HepG2 (cell line): ENCODE data around the gene IL3RA. TPM values are rescaled to one million over a fixed set of nuclear protein-coding genes. Genes with fewer than 3 reads are reported as not detected.

ENCODE experiments used
- AGO2 ChIP-seq: fragments of 200-400 bp; formaldehyde crosslinking; optimal IDR thresholded peaks from 2 replicates; pipeline ENCODE3; 2017; ENCODE audit warnings: mild to moderate bottlenecking, low read depth, low read length, moderate library complexity
- FOXK1 ChIP-seq: sonication (generic); formaldehyde crosslinking; IDR thresholded peaks from 2 replicates; pipeline ENCODE4 v1.4.0; 2020; ENCODE audit warnings: low read depth, missing genetic modification reagents, borderline replicate concordance
- SNAI1 ChIP-seq: sonication (generic); formaldehyde crosslinking; IDR thresholded peaks from 2 replicates; pipeline ENCODE4 v1.5.0; 2020; ENCODE audit warnings: mild to moderate bottlenecking, missing genetic modification reagents, borderline replicate concordance
- SOX13 ChIP-seq, 3 experiments: fragments of 450-650 bp in 1 of 3; sonication (generic) in 1 of 3; formaldehyde crosslinking in 1 of 3; IDR thresholded peaks in 2 of 3; conservative IDR thresholded peaks in 1 of 3; 2 replicates each; pipeline versions ENCODE4 v1.5.0 to v1.6.1; 2016 to 2020; ENCODE audit warnings: antibody characterized with exemption in 1 of 3, mild to moderate bottlenecking in 1 of 3, missing compliant biosample characterization in 1 of 3, missing genetic modification reagents in 1 of 3, moderate library complexity in 1 of 3
- TOE1 ChIP-seq: sonication (generic); formaldehyde crosslinking; IDR thresholded peaks from 2 replicates; pipeline ENCODE4 v1.4.0; 2020; ENCODE audit warnings: mild to moderate bottlenecking, missing genetic modification reagents
- ZBTB21 ChIP-seq: sonication (generic); formaldehyde crosslinking; IDR thresholded peaks from 2 replicates; pipeline ENCODE4 v1.4.0; 2020; ENCODE audit warnings: missing genetic modification reagents
- ZNF24 ChIP-seq: fragments of 450-650 bp; IDR thresholded peaks from 2 replicates; pipeline ENCODE4 v1.6.1; 2017; ENCODE audit warnings: antibody characterized with exemption, mild to moderate bottlenecking
- ZNF30 ChIP-seq: sonication (generic); formaldehyde crosslinking; IDR thresholded peaks from 2 replicates; pipeline ENCODE4 v1.5.0; 2020; ENCODE audit warnings: mild to moderate bottlenecking, missing genetic modification reagents
- ZNF326 ChIP-seq: sonication (generic); formaldehyde crosslinking; IDR thresholded peaks from 2 replicates; pipeline ENCODE4 v1.4.0; 2020; ENCODE audit warnings: missing genetic modification reagents, borderline replicate concordance
- ZNF382 ChIP-seq: sonication (generic); formaldehyde crosslinking; IDR thresholded peaks from 2 replicates; pipeline ENCODE4 v1.5.0; 2020; ENCODE audit warnings: missing genetic modification reagents, mild to moderate bottlenecking, borderline replicate concordance
- ZNF574 ChIP-seq: sonication (generic); formaldehyde crosslinking; IDR thresholded peaks from 2 replicates; pipeline ENCODE4 v1.4.0; 2020; ENCODE audit warnings: missing genetic modification reagents
- ZNF589 ChIP-seq: sonication (generic); formaldehyde crosslinking; conservative IDR thresholded peaks from 2 replicates; pipeline ENCODE4 v1.8.0; 2022; ENCODE audit warnings: mild to moderate bottlenecking, moderate library complexity, missing genetic modification reagents
- ZNF781 ChIP-seq: sonication (generic); formaldehyde crosslinking; IDR thresholded peaks from 2 replicates; pipeline ENCODE4 v1.5.1; 2020; ENCODE audit warnings: borderline replicate concordance, mild to moderate bottlenecking, missing genetic modification reagents; ENCODE audit errors: not compliant biosample characterization
- polyA plus RNA-seq, 8 experiments: library from polyadenylated mRNA; depleted of rRNA in 3 of 8; stranded (reverse) in 7 of 8; unstranded in 1 of 8; fragments of >200 nt; fragmentation: Illumina TruSeq in 4 of 8; extraction: Trizol in 4 of 8; gene quantifications; 2 replicates each; pipeline versions ENCODE4 v1.2.1 to v1.2.3, GENCODE V29; 2011 to 2016; ENCODE audit warnings: low read depth in 4 of 8, missing spikeins in 1 of 8, mixed read lengths in 1 of 8; ENCODE audit not compliant: insufficient read depth in 1 of 8
- total RNA-seq, 5 experiments: library from RNA; depleted of rRNA; stranded (reverse); fragments of >200 nt; fragmentation: Illumina TruSeq; extraction: Trizol; gene quantifications; 2 replicates each; pipeline ENCODE4 v1.2.3, GENCODE V29; 2016; ENCODE audit warnings: low read depth in 1 of 5
- TF ChIP-seq, protein P1 (sequence below): sonication (generic); formaldehyde crosslinking; IDR thresholded peaks from one replicate; pipeline ENCODE4 v1.5.1; 2020; ENCODE audit warnings: mild to moderate bottlenecking, missing genetic modification reagents; ENCODE audit errors: not compliant biosample characterization
- TF ChIP-seq, protein P2 (sequence below): fragments of 450-650 bp; IDR thresholded peaks from 2 replicates; pipeline ENCODE4 v1.6.1; 2016

Gene IL3RA
- total and polyA plus RNA-seq, 2 of the 13 experiments (the other 11 are each of a cell fraction or from before 2014, with no cell fraction given): not detected

GRCh38 chrX:1392376-1393068, 55.9 kb downstream of the IL3RA start (continued):
- TF ChIP-seq, protein P1, sequence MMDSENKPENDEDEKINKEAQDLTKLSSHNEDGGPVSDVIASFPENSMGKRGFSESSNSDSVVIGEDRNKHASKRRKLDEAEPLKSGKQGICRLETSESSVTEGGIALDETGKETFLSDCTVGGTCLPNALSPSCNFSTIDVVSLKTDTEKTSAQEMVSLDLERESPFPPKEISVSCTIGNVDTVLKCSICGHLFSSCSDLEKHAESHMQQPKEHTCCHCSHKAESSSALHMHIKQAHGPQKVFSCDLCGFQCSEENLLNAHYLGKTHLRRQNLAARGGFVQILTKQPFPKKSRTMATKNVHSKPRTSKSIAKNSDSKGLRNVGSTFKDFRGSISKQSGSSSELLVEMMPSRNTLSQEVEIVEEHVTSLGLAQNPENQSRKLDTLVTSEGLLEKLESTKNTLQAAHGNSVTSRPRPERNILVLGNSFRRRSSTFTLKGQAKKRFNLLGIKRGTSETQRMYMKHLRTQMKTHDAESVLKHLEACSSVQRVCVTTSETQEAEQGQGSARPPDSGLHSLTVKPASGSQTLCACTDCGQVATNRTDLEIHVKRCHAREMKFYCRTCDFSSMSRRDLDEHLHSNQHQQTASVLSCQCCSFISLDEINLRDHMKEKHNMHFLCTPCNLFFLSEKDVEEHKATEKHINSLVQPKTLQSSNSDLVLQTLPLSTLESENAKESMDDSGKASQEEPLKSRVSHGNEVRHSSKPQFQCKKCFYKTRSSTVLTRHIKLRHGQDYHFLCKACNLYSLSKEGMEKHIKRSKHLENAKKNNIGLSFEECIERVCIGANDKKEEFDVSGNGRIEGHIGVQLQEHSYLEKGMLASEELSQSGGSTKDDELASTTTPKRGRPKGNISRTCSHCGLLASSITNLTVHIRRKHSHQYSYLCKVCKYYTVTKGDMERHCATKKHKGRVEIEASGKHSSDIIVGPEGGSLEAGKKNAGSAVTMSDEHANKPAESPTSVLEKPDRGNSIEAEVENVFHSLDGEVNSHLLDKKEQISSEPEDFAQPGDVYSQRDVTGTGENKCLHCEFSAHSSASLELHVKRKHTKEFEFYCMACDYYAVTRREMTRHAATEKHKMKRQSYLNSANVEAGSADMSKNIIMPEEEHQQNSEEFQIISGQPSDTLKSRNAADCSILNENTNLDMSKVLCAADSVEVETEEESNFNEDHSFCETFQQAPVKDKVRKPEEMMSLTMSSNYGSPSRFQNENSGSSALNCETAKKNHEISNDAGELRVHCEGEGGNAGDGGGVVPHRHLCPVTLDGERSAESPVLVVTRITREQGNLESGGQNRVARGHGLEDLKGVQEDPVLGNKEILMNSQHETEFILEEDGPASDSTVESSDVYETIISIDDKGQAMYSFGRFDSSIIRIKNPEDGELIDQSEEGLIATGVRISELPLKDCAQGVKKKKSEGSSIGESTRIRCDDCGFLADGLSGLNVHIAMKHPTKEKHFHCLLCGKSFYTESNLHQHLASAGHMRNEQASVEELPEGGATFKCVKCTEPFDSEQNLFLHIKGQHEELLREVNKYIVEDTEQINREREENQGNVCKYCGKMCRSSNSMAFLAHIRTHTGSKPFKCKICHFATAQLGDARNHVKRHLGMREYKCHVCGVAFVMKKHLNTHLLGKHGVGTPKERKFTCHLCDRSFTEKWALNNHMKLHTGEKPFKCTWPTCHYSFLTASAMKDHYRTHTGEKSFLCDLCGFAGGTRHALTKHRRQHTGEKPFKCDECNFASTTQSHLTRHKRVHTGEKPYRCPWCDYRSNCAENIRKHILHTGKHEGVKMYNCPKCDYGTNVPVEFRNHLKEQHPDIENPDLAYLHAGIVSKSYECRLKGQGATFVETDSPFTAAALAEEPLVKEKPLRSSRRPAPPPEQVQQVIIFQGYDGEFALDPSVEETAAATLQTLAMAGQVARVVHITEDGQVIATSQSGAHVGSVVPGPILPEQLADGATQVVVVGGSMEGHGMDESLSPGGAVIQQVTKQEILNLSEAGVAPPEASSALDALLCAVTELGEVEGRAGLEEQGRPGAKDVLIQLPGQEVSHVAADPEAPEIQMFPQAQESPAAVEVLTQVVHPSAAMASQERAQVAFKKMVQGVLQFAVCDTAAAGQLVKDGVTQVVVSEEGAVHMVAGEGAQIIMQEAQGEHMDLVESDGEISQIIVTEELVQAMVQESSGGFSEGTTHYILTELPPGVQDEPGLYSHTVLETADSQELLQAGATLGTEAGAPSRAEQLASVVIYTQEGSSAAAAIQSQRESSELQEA (CRISPR knock-in tag): peak; percentile 5
- no peak for TF ChIP-seq ZNF382 (CRISPR knock-in tag)
- 0 out of 2 replicates have a peak, but pooled peaks have one; percentile 49 for TF ChIP-seq SNAI1
- TF ChIP-seq ZNF781: no peak
- 0 out of 2 replicates have a peak, but pooled peaks have one; percentile 46 for TF ChIP-seq ZNF24
- no peak for TF ChIP-seq SOX13 (IDR thresholded peaks at IDR 0.05)
- peak in 1 of 2 experiments; percentile 42; a peak in 2 of 4 replicates for TF ChIP-seq SOX13 (CRISPR knock-in tag; conservative IDR thresholded peaks at IDR 0.05 in 1 of 2, IDR thresholded peaks at IDR 0.05 in 1 of 2)
- peak; percentile 44 for TF ChIP-seq ZNF574 (CRISPR knock-in tag)
- no peak for TF ChIP-seq ZNF30 (CRISPR knock-in tag)
- TF ChIP-seq ZNF589: no peak
- peak; percentile 93 for TF ChIP-seq AGO2
- TF ChIP-seq TOE1 (CRISPR knock-in tag): no peak
- TF ChIP-seq ZBTB21 (CRISPR knock-in tag): no peak
- TF ChIP-seq, protein P2, sequence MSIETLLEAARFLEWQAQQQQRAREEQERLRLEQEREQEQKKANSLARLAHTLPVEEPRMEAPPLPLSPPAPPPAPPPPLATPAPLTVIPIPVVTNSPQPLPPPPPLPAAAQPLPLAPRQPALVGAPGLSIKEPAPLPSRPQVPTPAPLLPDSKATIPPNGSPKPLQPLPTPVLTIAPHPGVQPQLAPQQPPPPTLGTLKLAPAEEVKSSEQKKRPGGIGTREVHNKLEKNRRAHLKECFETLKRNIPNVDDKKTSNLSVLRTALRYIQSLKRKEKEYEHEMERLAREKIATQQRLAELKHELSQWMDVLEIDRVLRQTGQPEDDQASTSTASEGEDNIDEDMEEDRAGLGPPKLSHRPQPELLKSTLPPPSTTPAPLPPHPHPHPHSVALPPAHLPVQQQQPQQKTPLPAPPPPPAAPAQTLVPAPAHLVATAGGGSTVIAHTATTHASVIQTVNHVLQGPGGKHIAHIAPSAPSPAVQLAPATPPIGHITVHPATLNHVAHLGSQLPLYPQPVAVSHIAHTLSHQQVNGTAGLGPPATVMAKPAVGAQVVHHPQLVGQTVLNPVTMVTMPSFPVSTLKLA: no peak
- TF ChIP-seq ZNF326: no peak
- TF ChIP-seq FOXK1 (CRISPR knock-in tag): no peak
